ENCODE results near the gene SRSF11. TPM values are rescaled to one million over a fixed set of nuclear protein-coding genes. Genes with fewer than 3 reads are reported as not detected.

Gene SRSF11
- total and polyA plus RNA-seq, 4 donors = 39.2 to 371 (median 214) TPM

DNA sequence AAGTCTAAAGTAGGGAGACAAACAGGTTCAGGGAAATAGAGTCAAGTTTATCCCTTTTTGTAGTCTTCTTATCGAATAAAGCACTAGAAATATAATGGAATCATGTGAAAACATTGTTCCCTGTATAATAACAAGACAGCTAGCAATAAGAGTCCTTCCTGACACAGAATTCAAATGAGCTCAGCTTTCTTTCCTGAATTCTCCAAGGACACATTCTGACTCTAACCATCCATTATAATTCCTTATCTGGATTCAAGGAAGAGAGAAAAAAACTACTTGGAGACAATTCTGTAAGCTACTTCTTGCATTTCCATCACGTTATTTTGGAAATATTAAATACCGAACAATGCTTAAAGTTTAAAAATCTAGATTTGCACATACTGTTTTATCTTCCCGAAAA lies 74.6 kb downstream of the SRSF11 start:
- 84 to 85% methylated on average over 4 of the region's 4 CpGs for WGBS, 2 donors

DNA sequence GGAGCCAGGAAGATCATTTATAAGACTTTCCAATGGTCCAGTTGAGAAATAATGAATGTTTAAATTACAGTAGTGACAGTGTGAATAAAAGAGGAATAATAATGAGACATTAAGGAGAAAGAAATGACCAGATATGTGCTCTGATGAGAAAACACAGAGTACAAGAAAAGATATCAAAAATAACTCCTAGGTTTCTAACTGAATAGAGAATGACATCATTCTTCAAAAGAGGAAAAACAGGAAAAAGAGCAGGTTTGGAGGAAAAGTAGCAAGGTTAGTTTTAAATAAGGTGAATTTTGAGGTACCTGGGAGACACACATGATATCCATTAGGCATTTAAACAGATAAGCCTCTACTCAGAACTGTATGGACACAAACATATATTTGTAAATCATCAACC lies 78.3 kb downstream of the SRSF11 start:
- Histone ChIP-seq H3K4me3 (ENCODE audit: low read length in 2 of 2) (no peak overlapping the region), H3K4me1 (ENCODE audit: control insufficient read depth in 1 of 2, insufficient read depth in 2 of 2, low read length in 2 of 2) (no peaks in the 10 kb centered on the region), H3K27me3 (ENCODE audit: control insufficient read depth in 1 of 2, insufficient read depth in 2 of 2, low read length in 1 of 2) (no peaks in the 10 kb centered on the region), H3K36me3 (ENCODE audit: control insufficient read depth in 1 of 2, insufficient read depth in 2 of 2, low read length in 1 of 2) (peaks cover 0 to 3% of the 10 kb centered on the region in 2 donors), H3K27ac (ENCODE audit: low read depth in 1 of 2, low read length in 2 of 2) (no peak overlapping the region), H3K9me3 (ENCODE audit: control insufficient read depth, low read length) (no peaks in the 10 kb centered on the region)
- intact Hi-C loops (cut with DNase I) = no loop called here
- no peak for DNase-seq
- no peak for ATAC-seq (ENCODE audit: low FRiP score)

More for the DNA sequence above, 74.6 kb downstream of the SRSF11 start:
- no peak for DNase-seq
- H3K27me3 ChIP-seq (ENCODE audit: control insufficient read depth in 1 of 2, insufficient read depth in 2 of 2, low read length in 1 of 2) = no peaks in the 10 kb centered on the region
- H3K36me3 ChIP-seq (ENCODE audit: control insufficient read depth in 1 of 2, insufficient read depth in 2 of 2, low read length in 1 of 2) = peaks cover 0 to 3% of the 10 kb centered on the region in 2 donors
- intact Hi-C loops (cut with DNase I) = no loop called here
- no peak overlapping the region for H3K4me3 ChIP-seq (ENCODE audit: low read length in 2 of 2)
- no peaks in the 10 kb centered on the region for H3K4me1 ChIP-seq (ENCODE audit: control insufficient read depth in 1 of 2, insufficient read depth in 2 of 2, low read length in 2 of 2)
- no peak overlapping the region for H3K27ac ChIP-seq (ENCODE audit: low read depth in 1 of 2, low read length in 2 of 2)
- ATAC-seq (ENCODE audit: low FRiP score) = no peak
- H3K9me3 ChIP-seq (ENCODE audit: control insufficient read depth, low read length) = no peaks in the 10 kb centered on the region

Other genes starting within 250 kb of the SRSF11 start
- 10 to 100 TPM; 11.5 to 12.7 TPM for gene LRRC40, start 15.8 kb upstream of the SRSF11 start, total RNA-seq
- gene LRRC40, start 15.8 kb upstream of the SRSF11 start, polyA plus RNA-seq = 1 to 10 TPM; 6.3 to 8.8 TPM
- 10 to 100 TPM; 25.6 to 28.3 TPM for gene ANKRD13C, start 133.3 kb downstream of the SRSF11 start, total RNA-seq
- gene ANKRD13C, start 133.3 kb downstream of the SRSF11 start, polyA plus RNA-seq = 10 to 100 TPM in 1 of 2 donors, 1 to 10 TPM in 1; 5.6 to 13.3 TPM
- gene CTH, start 189.9 kb downstream of the SRSF11 start, total RNA-seq = 1 to 10 TPM; 1.8 to 3.7 TPM
- 1 to 10 TPM; 2.0 to 4.3 TPM for gene CTH, start 189.9 kb downstream of the SRSF11 start, polyA plus RNA-seq